Right lobe of liver (tissue), 4 donors: Measurements from ENCODE around the gene ZXDC.

Source experiments
- POLR2A ChIP-seq: fragments of 450-650 bp; IDR thresholded peaks from one replicate; pipeline ENCODE4 v1.6.1; 2017; ENCODE audit warnings: antibody characterized with exemption, mild to moderate bottlenecking
- TF ChIP-seq, protein P1 (sequence below), 4 donors: fragments of 200-600 bp in 3 of 4; fragments of 450-650 bp in 1 of 4; IDR thresholded peaks; one replicate each; pipeline versions ENCODE4 v1.5.1 to v1.8.0; 2016 to 2022; ENCODE audit warnings: antibody characterized with exemption in 4 of 4, mild to moderate bottlenecking in 2 of 4
- donor health status: DM: no; HTN: no; CAD: no.
- donor health status: DM: no; HTN: no; CAD: no.
- donor health status: DM: no; HTN: yes; CAD: no.

- TF ChIP-seq, protein P1, sequence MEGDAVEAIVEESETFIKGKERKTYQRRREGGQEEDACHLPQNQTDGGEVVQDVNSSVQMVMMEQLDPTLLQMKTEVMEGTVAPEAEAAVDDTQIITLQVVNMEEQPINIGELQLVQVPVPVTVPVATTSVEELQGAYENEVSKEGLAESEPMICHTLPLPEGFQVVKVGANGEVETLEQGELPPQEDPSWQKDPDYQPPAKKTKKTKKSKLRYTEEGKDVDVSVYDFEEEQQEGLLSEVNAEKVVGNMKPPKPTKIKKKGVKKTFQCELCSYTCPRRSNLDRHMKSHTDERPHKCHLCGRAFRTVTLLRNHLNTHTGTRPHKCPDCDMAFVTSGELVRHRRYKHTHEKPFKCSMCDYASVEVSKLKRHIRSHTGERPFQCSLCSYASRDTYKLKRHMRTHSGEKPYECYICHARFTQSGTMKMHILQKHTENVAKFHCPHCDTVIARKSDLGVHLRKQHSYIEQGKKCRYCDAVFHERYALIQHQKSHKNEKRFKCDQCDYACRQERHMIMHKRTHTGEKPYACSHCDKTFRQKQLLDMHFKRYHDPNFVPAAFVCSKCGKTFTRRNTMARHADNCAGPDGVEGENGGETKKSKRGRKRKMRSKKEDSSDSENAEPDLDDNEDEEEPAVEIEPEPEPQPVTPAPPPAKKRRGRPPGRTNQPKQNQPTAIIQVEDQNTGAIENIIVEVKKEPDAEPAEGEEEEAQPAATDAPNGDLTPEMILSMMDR (IDR thresholded peaks at IDR 0.05), result no peak
- no peak for TF ChIP-seq POLR2A
Measured at GRCh38 chr3:126485956-126486355, 10.3 kb upstream of the ZXDC start.
